Glutamatergic neuron (in vitro differentiated cells): Measurements from ENCODE around the gene MIPEP. TPM values are rescaled to one million over a fixed set of nuclear protein-coding genes. Genes with fewer than 3 reads are reported as not detected.

Experiments used
- DNase-seq: peaks from one replicate; pipeline ENCODE4 v3.0.0; 2022
- H3K27ac Mint-ChIP-seq: one replicate; pipeline ENCODE4 v1.8.0; 2020; ENCODE audit warnings: mild to moderate bottlenecking, mixed read lengths, inconsistent platforms; ENCODE audit not compliant: unreplicated experiment
- H3K27me3 Mint-ChIP-seq: one replicate; pipeline ENCODE4 v1.8.0; 2020; ENCODE audit warnings: mild to moderate bottlenecking, moderate library complexity, mixed read lengths, inconsistent platforms; ENCODE audit not compliant: unreplicated experiment
- H3K36me3 Mint-ChIP-seq: one replicate; pipeline ENCODE4 v1.8.0; 2020; ENCODE audit warnings: mild to moderate bottlenecking, mixed read lengths, inconsistent platforms; ENCODE audit not compliant: unreplicated experiment
- H3K4me1 Mint-ChIP-seq: one replicate; pipeline ENCODE4 v1.8.0; 2020; ENCODE audit warnings: mild to moderate bottlenecking, low read depth, mixed read lengths, inconsistent platforms; ENCODE audit not compliant: unreplicated experiment
- H3K4me3 Mint-ChIP-seq: one replicate; pipeline ENCODE4 v1.8.0; 2020; ENCODE audit warnings: mild to moderate bottlenecking, mixed read lengths, inconsistent platforms; ENCODE audit not compliant: unreplicated experiment
- H3K9me3 Mint-ChIP-seq: one replicate; pipeline ENCODE4 v1.8.0; 2020; ENCODE audit warnings: mild to moderate bottlenecking, moderate library complexity, mixed read lengths, inconsistent platforms; ENCODE audit not compliant: unreplicated experiment
- CTCF ChIP-seq: fragments of 200-600 bp; sonication (generic); IDR thresholded peaks from one replicate; pipeline ENCODE4 v1.5.0; 2021; ENCODE audit not compliant: partially characterized antibody, unreplicated experiment
- total RNA-seq: library from RNA; stranded (reverse); fragmentation: NEBNext Ultra II Directional; extraction: Animal tissue kit (Norgen Biotek cat#: 25700); gene quantifications from one replicate; pipeline ENCODE4 v1.2.1, GENCODE V29; 2021; ENCODE audit not compliant: unreplicated experiment

MIPEP gene
- total RNA-seq, 1 donor from 2014 or later, result 7.1 TPM

- no peaks in the 10 kb centered on the region for H3K4me1 Mint-ChIP-seq
- DNase-seq, result no peak
- no peak overlapping the region for H3K27ac Mint-ChIP-seq
- peaks cover 8% of the 10 kb centered on the region for H3K36me3 Mint-ChIP-seq
- H3K27me3 Mint-ChIP-seq, result no peaks in the 10 kb centered on the region
- no peaks in the 10 kb centered on the region for H3K9me3 Mint-ChIP-seq
- no peak for TF ChIP-seq CTCF
- no peak overlapping the region for H3K4me3 Mint-ChIP-seq
These were observed 23.3 kb upstream of the MIPEP start for GRCh38 chr13:23912469-23912868.

GRCh38 chr13:23909606-23910005 lies 20.4 kb upstream of the MIPEP start:
- no peak for DNase-seq
- no peak for TF ChIP-seq CTCF
- Mint-ChIP-seq H3K9me3 (no peaks in the 10 kb centered on the region), H3K4me3 (no peak overlapping the region), H3K36me3 (no peaks in the 10 kb centered on the region), H3K27me3 (no peaks in the 10 kb centered on the region), H3K27ac (no peak overlapping the region), H3K4me1 (no peaks in the 10 kb centered on the region)

GRCh38 chr13:23905766-23906165 lies 16.6 kb upstream of the MIPEP start:
- H3K9me3 Mint-ChIP-seq, result no peaks in the 10 kb centered on the region
- no peak overlapping the region for H3K27ac Mint-ChIP-seq
- H3K4me3 Mint-ChIP-seq, result no peak overlapping the region
- peaks cover 7% of the 10 kb centered on the region for H3K27me3 Mint-ChIP-seq
- peaks cover 10% of the 10 kb centered on the region for H3K4me1 Mint-ChIP-seq
- H3K36me3 Mint-ChIP-seq, result no peaks in the 10 kb centered on the region
- TF ChIP-seq CTCF, result no peak
- no peak for DNase-seq

GRCh38 chr13:23903906-23904280 lies 14.7 kb upstream of the MIPEP start:
- Mint-ChIP-seq H3K36me3 (no peaks in the 10 kb centered on the region), H3K27me3 (peaks cover 7% of the 10 kb centered on the region), H3K9me3 (no peaks in the 10 kb centered on the region), H3K4me1 (peaks cover 10% of the 10 kb centered on the region), H3K27ac (no peak overlapping the region), H3K4me3 (no peak overlapping the region)
- DNase-seq, result peak; percentile 25
- no peak for TF ChIP-seq CTCF

GRCh38 chr13:23902975-23903905 lies 14.0 kb upstream of the MIPEP start:
- peak; percentile 29 for DNase-seq
- no peak for TF ChIP-seq CTCF
- no peaks in the 10 kb centered on the region for H3K9me3 Mint-ChIP-seq
- H3K4me3 Mint-ChIP-seq, result peak overlapping the region; percentile 70
- no peaks in the 10 kb centered on the region for H3K36me3 Mint-ChIP-seq
- no peak overlapping the region for H3K27ac Mint-ChIP-seq
- H3K27me3 Mint-ChIP-seq, result peaks cover 8% of the 10 kb centered on the region
- peaks cover 10% of the 10 kb centered on the region for H3K4me1 Mint-ChIP-seq
